ENCODE data around the gene KLRC1. TPM values are rescaled to one million over a fixed set of nuclear protein-coding genes. Genes with fewer than 3 reads are reported as not detected.

KLRC1 gene
- total RNA-seq, 2 experiments from 2014 or later: not detected

DNA sequence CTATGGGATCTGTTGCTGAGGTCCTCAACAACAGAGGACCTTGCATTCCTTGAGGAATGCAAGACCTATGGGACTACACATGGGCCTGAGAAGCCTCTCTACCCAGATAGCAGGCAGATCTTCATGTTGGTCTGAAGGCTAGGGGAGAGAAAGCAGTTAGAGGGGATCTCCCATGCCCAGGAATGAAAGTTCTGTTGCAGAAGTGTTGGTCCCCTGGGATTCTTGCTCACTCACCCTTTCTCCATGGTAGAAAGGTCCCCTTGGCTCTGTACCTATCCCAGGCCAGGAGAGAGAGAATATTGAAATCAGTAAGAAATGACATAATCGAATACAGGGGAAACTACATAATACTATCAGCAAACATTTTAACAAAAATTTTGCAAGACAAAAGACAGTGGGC, 16.5 kb upstream of the KLRC1 start:
- CTCF ChIA-PET: no interaction called here
- peaks cover 15% of the 10 kb centered on the region for H3K27me3 Mint-ChIP-seq
- DNase-seq (no peak), ATAC-seq (ENCODE audit: poor library complexity) (no peak)
- no peak overlapping the region for H3K4me3 ChIP-seq (ENCODE audit: low read length)
- POLR2A ChIA-PET: no interaction called here
- no peaks in the 10 kb centered on the region for H3K36me3 Mint-ChIP-seq (ENCODE audit: low read depth)
- intact Hi-C loops (cut with DNase I, micrococcal nuclease): no loop called here
- H3K9me3 ChIP-seq (ENCODE audit: control insufficient read depth in 1 of 2, insufficient read depth in 1 of 2, low read length in 2 of 2): peaks cover 0 to 5% of the 10 kb centered on the region in 2 experiments
- peaks cover 5% of the 10 kb centered on the region in 2 experiments for H3K27me3 ChIP-seq (ENCODE audit: control insufficient read depth in 1 of 2, insufficient read depth in 2 of 2, low read length in 2 of 2)
- no peak overlapping the region for H3K27ac Mint-ChIP-seq
- H3K36me3 ChIP-seq (ENCODE audit: insufficient read depth, low read length): no peaks in the 10 kb centered on the region
- no peaks in the 10 kb centered on the region for H3K4me1 ChIP-seq (ENCODE audit: insufficient read depth, low read length)
- H3K9me3 Mint-ChIP-seq: no peaks in the 10 kb centered on the region
- no peak overlapping the region for H3K4me3 Mint-ChIP-seq
- H3K4me1 Mint-ChIP-seq (ENCODE audit: low read depth): no peaks in the 10 kb centered on the region
- TF ChIP-seq CTCF (IDR thresholded peaks at IDR 0.05): no peak
- H3K27ac ChIP-seq (ENCODE audit: low read depth in 1 of 2, low read length in 2 of 2): no peak overlapping the region

DNA sequence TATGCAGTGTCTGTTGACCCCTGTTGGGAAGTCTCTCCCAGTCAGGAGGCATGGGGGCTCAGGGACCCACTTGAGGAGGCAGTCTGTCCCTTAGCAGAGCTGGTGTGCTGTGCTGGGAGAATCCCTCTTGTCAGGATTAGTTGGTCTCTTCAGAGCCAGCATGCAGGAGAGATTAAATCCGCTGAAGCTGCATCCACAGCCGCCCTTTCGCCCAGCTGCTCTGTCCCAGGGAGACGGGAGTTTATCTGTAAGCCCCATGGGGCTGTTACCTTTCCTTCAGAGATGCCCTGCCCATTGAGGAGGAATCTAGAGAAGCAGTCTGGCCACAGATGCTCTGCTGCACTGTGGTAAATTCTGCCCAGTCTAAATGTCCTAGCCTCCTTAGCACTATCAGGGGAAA, 13.1 kb upstream of the KLRC1 start:
- Histone ChIP-seq H3K36me3 (ENCODE audit: insufficient read depth, low read length) (no peaks in the 10 kb centered on the region), H3K4me3 (ENCODE audit: low read length) (no peak overlapping the region), H3K27me3 (ENCODE audit: control insufficient read depth in 1 of 2, insufficient read depth in 2 of 2, low read length in 2 of 2) (peaks cover 5 to 9% of the 10 kb centered on the region in 2 experiments), H3K27ac (ENCODE audit: low read depth in 1 of 2, low read length in 2 of 2) (no peak overlapping the region), H3K9me3 (ENCODE audit: control insufficient read depth in 1 of 2, insufficient read depth in 1 of 2, low read length in 2 of 2) (peaks cover 0 to 5% of the 10 kb centered on the region in 2 experiments), H3K4me1 (ENCODE audit: insufficient read depth, low read length) (no peaks in the 10 kb centered on the region)
- Mint-ChIP-seq H3K27me3 (peaks cover 22% of the 10 kb centered on the region), H3K36me3 (ENCODE audit: low read depth) (no peaks in the 10 kb centered on the region), H3K9me3 (no peaks in the 10 kb centered on the region), H3K4me1 (ENCODE audit: low read depth) (no peaks in the 10 kb centered on the region), H3K27ac (no peak overlapping the region), H3K4me3 (no peak overlapping the region)
- ChIA-PET POLR2A (no interaction called here), CTCF (no interaction called here)
- no peak for DNase-seq
- intact Hi-C loops (cut with DNase I, micrococcal nuclease): no loop called here
- TF ChIP-seq CTCF (IDR thresholded peaks at IDR 0.05): no peak
- no peak for ATAC-seq (ENCODE audit: poor library complexity)

DNA sequence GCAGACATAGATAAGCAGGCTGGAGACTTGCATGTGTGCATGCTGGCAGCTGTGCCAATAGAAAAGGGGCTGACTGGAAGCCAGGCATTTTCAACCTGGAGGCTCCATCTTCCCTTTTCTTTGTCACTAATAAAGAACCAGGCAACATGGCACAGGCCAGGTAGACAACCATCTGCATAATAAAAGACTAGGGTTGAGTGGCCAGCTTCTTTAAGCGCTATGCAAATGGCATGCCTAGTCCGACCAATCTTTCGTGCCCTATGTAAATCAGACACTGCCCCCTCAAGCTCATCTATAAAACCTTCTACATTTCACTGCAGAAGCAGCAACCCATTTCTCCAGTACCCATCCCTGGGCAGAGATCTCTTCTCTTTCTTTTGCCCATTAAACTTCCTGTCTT, 4.6 kb upstream of the KLRC1 start:
- H3K9me3 ChIP-seq (ENCODE audit: control insufficient read depth in 1 of 2, insufficient read depth in 1 of 2, low read length in 2 of 2): peaks cover 0 to 15% of the 10 kb centered on the region in 2 experiments
- no peaks in the 10 kb centered on the region for H3K4me1 ChIP-seq (ENCODE audit: insufficient read depth, low read length)
- H3K27ac ChIP-seq (ENCODE audit: low read depth in 1 of 2, low read length in 2 of 2): no peak overlapping the region
- no peaks in the 10 kb centered on the region for H3K36me3 ChIP-seq (ENCODE audit: insufficient read depth, low read length)
- no peak overlapping the region for H3K4me3 ChIP-seq (ENCODE audit: low read length)
- intact Hi-C loops (cut with DNase I, micrococcal nuclease): no loop called here
- DNase-seq (no peak), ATAC-seq (ENCODE audit: poor library complexity) (no peak)
- no peaks in the 10 kb centered on the region for H3K27me3 ChIP-seq (ENCODE audit: control insufficient read depth in 1 of 2, insufficient read depth in 2 of 2, low read length in 2 of 2)
- Mint-ChIP-seq H3K27ac (no peak overlapping the region), H3K4me1 (ENCODE audit: low read depth) (no peaks in the 10 kb centered on the region), H3K36me3 (ENCODE audit: low read depth) (peaks cover 8% of the 10 kb centered on the region), H3K27me3 (no peaks in the 10 kb centered on the region), H3K4me3 (no peak overlapping the region), H3K9me3 (peaks cover 17% of the 10 kb centered on the region)
- POLR2A ChIA-PET: no interaction called here
- TF ChIP-seq CTCF (IDR thresholded peaks at IDR 0.05): no peak
- CTCF ChIA-PET: no interaction called here
